Activated naive CD8-positive, alpha-beta T cell treated with anti-CD3 and anti-CD28 coated beads, Interleukin-2, amount 50 U/mL, for 24 hours (primary cell): Measurements from ENCODE around the gene GOT1.

ENCODE experiments used
- ATAC-seq: fragments of 150-1000 bp; cut with Tn5 transposase; one replicate; pipeline ENCODE4 v1.10.0; 2021
- DNase-seq: peaks from one replicate; pipeline ENCODE4 v3.0.0; 2021
- H3K27ac Mint-ChIP-seq: one replicate; pipeline ENCODE4 v1.8.0; 2021; ENCODE audit warnings: mild to moderate bottlenecking, mixed read lengths
- H3K27me3 Mint-ChIP-seq: one replicate; pipeline ENCODE4 v1.8.0; 2021; ENCODE audit warnings: mixed read lengths
- H3K36me3 Mint-ChIP-seq: one replicate; pipeline ENCODE4 v1.8.0; 2021; ENCODE audit warnings: low read depth, mixed read lengths
- H3K4me1 Mint-ChIP-seq: one replicate; pipeline ENCODE4 v1.8.0; 2021; ENCODE audit warnings: mixed read lengths
- H3K4me3 Mint-ChIP-seq: one replicate; pipeline ENCODE4 v1.8.0; 2021; ENCODE audit warnings: mild to moderate bottlenecking, moderate library complexity, mixed read lengths
- H3K9me3 Mint-ChIP-seq: one replicate; pipeline ENCODE4 v1.8.0; 2021; ENCODE audit warnings: mixed read lengths

The GOT1 gene

GRCh38 chr10:99425204-99425603 lies 5.2 kb downstream of the GOT1 start:
- peaks cover 19% of the 10 kb centered on the region for H3K4me1 Mint-ChIP-seq
- peaks cover 5% of the 10 kb centered on the region for H3K36me3 Mint-ChIP-seq
- no peak for ATAC-seq
- no peak overlapping the region for H3K4me3 Mint-ChIP-seq
- H3K27ac Mint-ChIP-seq: no peak overlapping the region
- H3K9me3 Mint-ChIP-seq: no peaks in the 10 kb centered on the region
- no peak for DNase-seq
- H3K27me3 Mint-ChIP-seq: no peaks in the 10 kb centered on the region

GRCh38 chr10:99424656-99425055 lies 5.8 kb downstream of the GOT1 start:
- H3K4me1 Mint-ChIP-seq: peaks cover 17% of the 10 kb centered on the region
- H3K4me3 Mint-ChIP-seq: no peak overlapping the region
- H3K27ac Mint-ChIP-seq: no peak overlapping the region
- no peak for ATAC-seq
- H3K36me3 Mint-ChIP-seq: peaks cover 7% of the 10 kb centered on the region
- no peaks in the 10 kb centered on the region for H3K9me3 Mint-ChIP-seq
- DNase-seq: no peak
- no peaks in the 10 kb centered on the region for H3K27me3 Mint-ChIP-seq

- H3K36me3 Mint-ChIP-seq: peaks cover 22% of the 10 kb centered on the region
These were observed 7.8 kb downstream of the GOT1 start for GRCh38 chr10:99422529-99423096.

GRCh38 chr10:99421233-99421739 lies 9.1 kb downstream of the GOT1 start:
- H3K4me1 Mint-ChIP-seq: no peaks in the 10 kb centered on the region
- DNase-seq: no peak
- H3K27ac Mint-ChIP-seq: no peak overlapping the region
- no peak overlapping the region for H3K4me3 Mint-ChIP-seq
- H3K27me3 Mint-ChIP-seq: no peaks in the 10 kb centered on the region
- no peaks in the 10 kb centered on the region for H3K9me3 Mint-ChIP-seq
- peaks cover 27% of the 10 kb centered on the region for H3K36me3 Mint-ChIP-seq
- no peak for ATAC-seq

More at GRCh38 chr10:99422529-99423096, 7.8 kb downstream of the GOT1 start:
- Mint-ChIP-seq H3K4me3 (no peak overlapping the region), H3K4me1 (no peaks in the 10 kb centered on the region), H3K27me3 (no peaks in the 10 kb centered on the region), H3K9me3 (no peaks in the 10 kb centered on the region), H3K27ac (no peak overlapping the region)
- ATAC-seq: no peak
- DNase-seq: no peak

GRCh38 chr10:99419688-99420087 lies 10.7 kb downstream of the GOT1 start:
- peaks cover 35% of the 10 kb centered on the region for H3K36me3 Mint-ChIP-seq

GRCh38 chr10:99418910-99419624 lies 11.4 kb downstream of the GOT1 start:
- no peak overlapping the region for H3K27ac Mint-ChIP-seq
- no peaks in the 10 kb centered on the region for H3K9me3 Mint-ChIP-seq
- no peak overlapping the region for H3K4me3 Mint-ChIP-seq
- H3K27me3 Mint-ChIP-seq: no peaks in the 10 kb centered on the region
- peaks cover 36% of the 10 kb centered on the region for H3K36me3 Mint-ChIP-seq
- DNase-seq (no peak), ATAC-seq (no peak)
- H3K4me1 Mint-ChIP-seq: no peaks in the 10 kb centered on the region

More at GRCh38 chr10:99419688-99420087, 10.7 kb downstream of the GOT1 start:
- Mint-ChIP-seq H3K4me3 (no peak overlapping the region), H3K9me3 (no peaks in the 10 kb centered on the region), H3K27me3 (no peaks in the 10 kb centered on the region), H3K27ac (no peak overlapping the region), H3K4me1 (no peaks in the 10 kb centered on the region)
- ATAC-seq (no peak), DNase-seq (no peak)

- DNase-seq (no peak), ATAC-seq (no peak)
- H3K4me1 Mint-ChIP-seq: peaks cover 2% of the 10 kb centered on the region
- H3K27ac Mint-ChIP-seq: no peak overlapping the region
- no peaks in the 10 kb centered on the region for H3K27me3 Mint-ChIP-seq
- peaks cover 20% of the 10 kb centered on the region for H3K36me3 Mint-ChIP-seq
- H3K9me3 Mint-ChIP-seq: no peaks in the 10 kb centered on the region
- H3K4me3 Mint-ChIP-seq: no peak overlapping the region
These were observed 18.3 kb downstream of the GOT1 start for GRCh38 chr10:99412099-99412498.

GRCh38 chr10:99411546-99411945 lies 18.9 kb downstream of the GOT1 start:
- no peak overlapping the region for H3K4me3 Mint-ChIP-seq
- no peak for DNase-seq
- no peak for ATAC-seq
- peaks cover 2% of the 10 kb centered on the region for H3K4me1 Mint-ChIP-seq
- no peaks in the 10 kb centered on the region for H3K9me3 Mint-ChIP-seq
- no peak overlapping the region for H3K27ac Mint-ChIP-seq
- peaks cover 21% of the 10 kb centered on the region for H3K36me3 Mint-ChIP-seq
- no peaks in the 10 kb centered on the region for H3K27me3 Mint-ChIP-seq

- no peaks in the 10 kb centered on the region for H3K9me3 Mint-ChIP-seq
These were observed 19.5 kb downstream of the GOT1 start for GRCh38 chr10:99410876-99411275.

GRCh38 chr10:99410146-99410545 lies 20.3 kb downstream of the GOT1 start:
- DNase-seq: no peak
- Mint-ChIP-seq H3K27ac (no peak overlapping the region), H3K4me3 (no peak overlapping the region), H3K27me3 (no peaks in the 10 kb centered on the region), H3K9me3 (no peaks in the 10 kb centered on the region), H3K4me1 (peaks cover 2% of the 10 kb centered on the region), H3K36me3 (peaks cover 21% of the 10 kb centered on the region)
- no peak for ATAC-seq

More at GRCh38 chr10:99410876-99411275, 19.5 kb downstream of the GOT1 start:
- Mint-ChIP-seq H3K36me3 (peaks cover 20% of the 10 kb centered on the region), H3K27me3 (no peaks in the 10 kb centered on the region), H3K4me3 (no peak overlapping the region), H3K4me1 (peaks cover 2% of the 10 kb centered on the region), H3K27ac (no peak overlapping the region)
- DNase-seq: no peak
- ATAC-seq: no peak

GRCh38 chr10:99406149-99406548 lies 24.3 kb downstream of the GOT1 start:
- no peaks in the 10 kb centered on the region for H3K4me1 Mint-ChIP-seq
- no peak overlapping the region for H3K4me3 Mint-ChIP-seq
- H3K36me3 Mint-ChIP-seq: peaks cover 23% of the 10 kb centered on the region
- ATAC-seq (no peak), DNase-seq (no peak)
- no peaks in the 10 kb centered on the region for H3K9me3 Mint-ChIP-seq
- no peak overlapping the region for H3K27ac Mint-ChIP-seq
- no peaks in the 10 kb centered on the region for H3K27me3 Mint-ChIP-seq

- Mint-ChIP-seq H3K4me3 (no peak overlapping the region), H3K4me1 (no peaks in the 10 kb centered on the region), H3K27ac (no peak overlapping the region), H3K36me3 (peaks cover 29% of the 10 kb centered on the region), H3K27me3 (no peaks in the 10 kb centered on the region), H3K9me3 (no peaks in the 10 kb centered on the region)
- DNase-seq (no peak), ATAC-seq (no peak)
These were observed 26.8 kb downstream of the GOT1 start for GRCh38 chr10:99403674-99404073.

GRCh38 chr10:99399664-99400063 lies 30.8 kb downstream of the GOT1 start:
- DNase-seq (no peak), ATAC-seq (no peak)
- Mint-ChIP-seq H3K27ac (no peak overlapping the region), H3K4me3 (no peak overlapping the region), H3K27me3 (no peaks in the 10 kb centered on the region), H3K9me3 (no peaks in the 10 kb centered on the region), H3K4me1 (no peaks in the 10 kb centered on the region), H3K36me3 (peaks cover 22% of the 10 kb centered on the region)

GRCh38 chr10:99396471-99396870 lies 34.0 kb downstream of the GOT1 start:
- peaks cover 17% of the 10 kb centered on the region for H3K36me3 Mint-ChIP-seq
- no peak for ATAC-seq
- H3K4me3 Mint-ChIP-seq: no peak overlapping the region
- H3K27me3 Mint-ChIP-seq: peaks cover 4% of the 10 kb centered on the region
- H3K27ac Mint-ChIP-seq: no peak overlapping the region
- peaks cover 4% of the 10 kb centered on the region for H3K4me1 Mint-ChIP-seq
- DNase-seq: no peak
- H3K9me3 Mint-ChIP-seq: no peaks in the 10 kb centered on the region

- Mint-ChIP-seq H3K4me3 (no peak overlapping the region), H3K27ac (no peak overlapping the region), H3K36me3 (peaks cover 17% of the 10 kb centered on the region), H3K4me1 (peaks cover 4% of the 10 kb centered on the region), H3K9me3 (no peaks in the 10 kb centered on the region), H3K27me3 (peaks cover 4% of the 10 kb centered on the region)
- ATAC-seq (no peak), DNase-seq (no peak)
These were observed 34.5 kb downstream of the GOT1 start for GRCh38 chr10:99395750-99396445.
